HCT116 (cell line): ENCODE results near the gene AGBL1. TPM values are rescaled to one million over a fixed set of nuclear protein-coding genes. Genes with fewer than 3 reads are reported as not detected.

Experiments
- ATAC-seq: fragments of 200-7000 bp; cut with Tn5 transposase; 2 replicates; pipeline ENCODE4 v1.9.1; 2020; ENCODE audit warnings: mild to moderate bottlenecking, moderate library complexity
- BruUV-seq: library from RNA; stranded (reverse); fragments of 400-500 nt; replicated peaks from 2 replicates; lab custom pipeline; 2021; lab: Mats Ljungman, UMichigan
- CTCF ChIA-PET: fragments of 300-600 bp; sonication (Branson Sonifier 250); formaldehyde crosslinking; loops from one replicate; lab custom pipeline; 2021; ENCODE audit warnings: antibody characterized with exemption; lab: Charles Lee
- POLR2A ChIA-PET: fragments of 300-600, 350-600 bp; sonication (Branson Sonifier 250); formaldehyde crosslinking; loops from one replicate; lab custom pipeline; 2021; ENCODE audit warnings: antibody characterized with exemption; lab: Charles Lee
- RAD21 ChIA-PET, 2 experiments: fragments of 300-600 bp; sonication (Branson Sonifier 250); formaldehyde crosslinking; loops; one replicate each; lab custom pipeline; 2023; ENCODE audit warnings: low total read pairs in 2 of 2; ENCODE audit not compliant: uncharacterized antibody in 2 of 2, unreplicated experiment in 2 of 2, low non-redundant PET in 1 of 2; lab: Charles Lee
- DNase-seq: peaks from one replicate; pipeline ENCODE4 v3.0.0-alpha.2; 2010; ENCODE audit warnings: low read depth, low spot score
- H2AFZ ChIP-seq: fragments of 200-600 bp; shearing (Covaris generic), sonication (generic); 2 replicates; pipeline ENCODE4 v1.6.1; 2017; ENCODE audit warnings: low read depth, mixed run types, mixed read lengths, antibody characterized with exemption, low read length; ENCODE audit not compliant: poor library complexity, severe bottlenecking
- H3K27ac ChIP-seq: 2 replicates; pipeline ENCODE4 v1.5.1; 2012; ENCODE audit warnings: low read depth, low read length
- H3K27me3 ChIP-seq: fragments of 200-600 bp; sonication (generic); 2 replicates; pipeline ENCODE4 v1.6.1; 2016; ENCODE audit warnings: mixed run types, low read length, mixed read lengths; ENCODE audit not compliant: insufficient read depth
- H3K36me3 ChIP-seq, 2 experiments: fragments of 200-500 bp in 1 of 2; fragments of 200-600 bp in 1 of 2; sonication (Bioruptor generic) in 1 of 2; sonication (generic) in 1 of 2; 2 replicates each; pipeline versions ENCODE4 v1.5.1 to v1.6.1; 2014 to 2016; ENCODE audit warnings: low read length in 2 of 2, inconsistent platforms in 1 of 2, mixed read lengths in 1 of 2, mixed run types in 1 of 2; ENCODE audit not compliant: insufficient read depth in 2 of 2, control insufficient read depth in 1 of 2
- H3K4me1 ChIP-seq, 2 experiments: fragments of 200-600 bp in 1 of 2; sonication (generic) in 1 of 2; 2 replicates each; pipeline versions ENCODE4 v1.5.1 to v1.6.1; 2012 to 2017; ENCODE audit warnings: low read length in 2 of 2, inconsistent platforms in 1 of 2, mild to moderate bottlenecking in 1 of 2, mixed read lengths in 1 of 2, mixed run types in 1 of 2, moderate library complexity in 1 of 2; ENCODE audit not compliant: insufficient read depth in 2 of 2, control insufficient read depth in 1 of 2
- H3K4me2 ChIP-seq: fragments of 200-600 bp; sonication (generic); 2 replicates; pipeline ENCODE4 v1.6.1; 2017; ENCODE audit warnings: mixed run types, low read length, mixed read lengths
- H3K4me3 ChIP-seq, 2 experiments: fragments of 200-600 bp in 1 of 2; sonication (generic) in 1 of 2; replicated peaks in 1 of 2; 2 replicates each; pipeline ENCODE4 v1.5.1; 2011 to 2016; ENCODE audit warnings: low read length in 2 of 2, control low read depth in 1 of 2, low read depth in 1 of 2, mild to moderate bottlenecking in 1 of 2, mixed read lengths in 1 of 2, mixed run types in 1 of 2
- H3K79me2 ChIP-seq: fragments of 200-600 bp; sonication (generic); 2 replicates; pipeline ENCODE4 v1.6.1; 2017; ENCODE audit warnings: mild to moderate bottlenecking, mixed run types, low read length, moderate library complexity, mixed read lengths; ENCODE audit not compliant: insufficient read depth
- H3K9ac ChIP-seq: fragments of 200-600 bp; sonication (generic); 2 replicates; pipeline ENCODE4 v1.6.1; 2016; ENCODE audit warnings: low read length, mixed read lengths
- H3K9me2 ChIP-seq: fragments of 200-600 bp; sonication (generic), shearing (Covaris generic); 2 replicates; pipeline ENCODE4 v1.6.1; 2017; ENCODE audit warnings: mixed run types, mild to moderate bottlenecking, moderate library complexity; ENCODE audit not compliant: insufficient read depth
- H3K9me3 ChIP-seq, 2 experiments: fragments of 200-500 bp in 1 of 2; fragments of 200-600 bp in 1 of 2; sonication (Bioruptor generic) in 1 of 2; sonication (generic) in 1 of 2; 2 replicates each; pipeline ENCODE4 v1.6.1; 2014 to 2017; ENCODE audit warnings: low read length in 2 of 2, mixed read lengths in 2 of 2, inconsistent platforms in 1 of 2, low read depth in 1 of 2, mild to moderate bottlenecking in 1 of 2, mixed run types in 1 of 2, moderate library complexity in 1 of 2; ENCODE audit not compliant: control insufficient read depth in 1 of 2, insufficient read depth in 1 of 2
- H4K20me1 ChIP-seq: fragments of 200-600 bp; sonication (generic), shearing (Covaris generic); 2 replicates; pipeline ENCODE4 v1.6.1; 2017; ENCODE audit warnings: mixed run types, mild to moderate bottlenecking, moderate library complexity; ENCODE audit not compliant: insufficient read depth
- ATF3 ChIP-seq: IDR thresholded peaks from 2 replicates; pipeline ENCODE4 v1.6.1; 2012
- CBX3 ChIP-seq: IDR thresholded peaks from 2 replicates; pipeline ENCODE4 v1.6.1; 2012; ENCODE audit warnings: low read depth
- CTCF ChIP-seq, 3 experiments: fragments of 200-600 bp in 1 of 3; sonication (generic) in 1 of 3; IDR thresholded peaks in 2 of 3; conservative IDR thresholded peaks in 1 of 3; 2 replicates each; pipeline ENCODE4 v1.5.1; 2012 to 2017; ENCODE audit warnings: low read depth in 2 of 3, low read length in 2 of 3, antibody characterized with exemption in 1 of 3, borderline replicate concordance in 1 of 3, control low read depth in 1 of 3, mild to moderate bottlenecking in 1 of 3, mixed read lengths in 1 of 3, mixed run types in 1 of 3, moderate library complexity in 1 of 3; ENCODE audit not compliant: insufficient read depth in 1 of 3
- EGR1 ChIP-seq: IDR thresholded peaks from 2 replicates; pipeline ENCODE4 v1.6.1; 2012; ENCODE audit warnings: low read depth
- ELF1 ChIP-seq: IDR thresholded peaks from 2 replicates; pipeline ENCODE4 v1.6.1; 2012; ENCODE audit warnings: low read depth, borderline replicate concordance
- JUND ChIP-seq: IDR thresholded peaks from 2 replicates; pipeline ENCODE4 v1.6.1; 2012
- POLR2A ChIP-seq: IDR thresholded peaks from 2 replicates; pipeline ENCODE4 v1.7.0; 2011; ENCODE audit warnings: borderline replicate concordance; ENCODE audit not compliant: insufficient read depth, insufficient read length; ENCODE audit errors: extremely low read depth
- REST ChIP-seq: IDR thresholded peaks from 2 replicates; pipeline ENCODE4 v1.6.1; 2012; ENCODE audit warnings: low read depth
- SIN3A ChIP-seq: IDR thresholded peaks from 2 replicates; pipeline ENCODE4 v1.6.1; 2012; ENCODE audit warnings: low read depth
- TCF7L2 ChIP-seq: IDR thresholded peaks from 2 replicates; pipeline ENCODE4 v1.7.0; 2011; ENCODE audit warnings: borderline replicate concordance, inconsistent platforms; ENCODE audit not compliant: insufficient read depth, insufficient read length; ENCODE audit errors: extremely low read depth
- YY1 ChIP-seq: IDR thresholded peaks from 2 replicates; pipeline ENCODE4 v1.6.1; 2011; ENCODE audit warnings: low read length, low read depth, moderate library complexity, mild to moderate bottlenecking; ENCODE audit not compliant: insufficient replicate concordance; ENCODE audit errors: extremely low read depth
- ZBTB33 ChIP-seq: IDR thresholded peaks from 2 replicates; pipeline ENCODE4 v1.6.1; 2011; ENCODE audit warnings: mild to moderate bottlenecking, low read length, moderate library complexity; ENCODE audit not compliant: insufficient replicate concordance; ENCODE audit errors: extremely low read depth
- intact Hi-C: fragments of 100-400 bp; cut with micrococcal nuclease; formaldehyde crosslinking; loops from 2 replicates; pipeline ENCODE4 v1.10.0; 2022
- total RNA-seq: library from RNA; stranded (reverse); gene quantifications from one replicate; pipeline ENCODE4 v1.2.1, GENCODE V29; 2021; ENCODE audit not compliant: unreplicated experiment

AGBL1 gene
- total RNA-seq, 1 experiment from 2014 or later, result not detected

GRCh38 chr15:86929461-86929860 is 849.8 kb downstream of the AGBL1 start:
- POLR2A ChIA-PET, result no interaction called here

GRCh38 chr15:86932456-86932855 is 852.8 kb downstream of the AGBL1 start:
- Histone ChIP-seq H3K9me2 (no peaks in the 10 kb centered on the region), H3K4me1 (no peaks in the 10 kb centered on the region), H3K79me2 (no peaks in the 10 kb centered on the region), H3K9ac (no peak overlapping the region), H3K27me3 (no peaks in the 10 kb centered on the region), H3K36me3 (no peaks in the 10 kb centered on the region), H3K9me3 (peaks cover 9 to 31% of the 10 kb centered on the region in 2 experiments; a peak in 2 of 4 replicates), H2AFZ (no peak overlapping the region), H3K4me3 (no peak overlapping the region), H3K27ac (no peak overlapping the region), H3K4me2 (no peak overlapping the region), H4K20me1 (no peaks in the 10 kb centered on the region)
- BruUV-seq, result no TSS peak
- ChIA-PET RAD21 (no interaction called here), POLR2A (no interaction called here), CTCF (no interaction called here)
- DNase-seq, result no peak
- ATAC-seq, result no peak
- intact Hi-C loops, result no loop called here
- TF ChIP-seq EGR1, result no peak
- TF ChIP-seq CBX3, result no peak
- TF ChIP-seq POLR2A, result no peak
- TF ChIP-seq YY1, result no peak
- no peak for TF ChIP-seq REST
- TF ChIP-seq CTCF (IDR thresholded peaks at IDR 0.05 in 2 of 3, conservative IDR thresholded peaks at IDR 0.05 in 1 of 3; ENCODE audit: borderline replicate concordance in 1 of 3, insufficient read depth in 1 of 3, low read depth in 2 of 3, low read length in 2 of 3), result no peak
- no peak for TF ChIP-seq SIN3A
- no peak for TF ChIP-seq TCF7L2
- TF ChIP-seq ZBTB33, result no peak
- no peak for TF ChIP-seq ELF1
- no peak for TF ChIP-seq ATF3

More at GRCh38 chr15:86929461-86929860, 849.8 kb downstream of the AGBL1 start:
- no peaks in the 10 kb centered on the region for H3K27me3 ChIP-seq
- TF ChIP-seq JUND, result no peak
- no peak for TF ChIP-seq POLR2A
- TF ChIP-seq, all 23 proteins: peak for 0
- Histone ChIP-seq H3K36me3 (no peaks in the 10 kb centered on the region), H3K79me2 (no peaks in the 10 kb centered on the region), H3K4me2 (no peak overlapping the region), H3K4me3 (no peak overlapping the region), H3K27ac (no peak overlapping the region), H4K20me1 (no peaks in the 10 kb centered on the region), H3K9me3 (peaks cover 12 to 29% of the 10 kb centered on the region in 2 experiments; a peak in 2 of 4 replicates), H3K9me2 (no peaks in the 10 kb centered on the region), H2AFZ (no peak overlapping the region), H3K9ac (no peak overlapping the region), H3K4me1 (no peaks in the 10 kb centered on the region)
- DNase-seq, result no peak
- ChIA-PET CTCF (no interaction called here), RAD21 (no interaction called here)
- BruUV-seq, result no TSS peak
- ATAC-seq, result no peak
- intact Hi-C loops, result no loop called here
